HG02973 (cell line): ENCODE results near the gene TTC4.

ENCODE experiments used
- ATAC-seq: cut with Tn5 transposase; IDR thresholded peaks from one replicate; pipeline ENCODE4 v1.9.1; 2021; ENCODE audit warnings: moderate library complexity; ENCODE audit not compliant: unreplicated experiment

The TTC4 gene, protein sequence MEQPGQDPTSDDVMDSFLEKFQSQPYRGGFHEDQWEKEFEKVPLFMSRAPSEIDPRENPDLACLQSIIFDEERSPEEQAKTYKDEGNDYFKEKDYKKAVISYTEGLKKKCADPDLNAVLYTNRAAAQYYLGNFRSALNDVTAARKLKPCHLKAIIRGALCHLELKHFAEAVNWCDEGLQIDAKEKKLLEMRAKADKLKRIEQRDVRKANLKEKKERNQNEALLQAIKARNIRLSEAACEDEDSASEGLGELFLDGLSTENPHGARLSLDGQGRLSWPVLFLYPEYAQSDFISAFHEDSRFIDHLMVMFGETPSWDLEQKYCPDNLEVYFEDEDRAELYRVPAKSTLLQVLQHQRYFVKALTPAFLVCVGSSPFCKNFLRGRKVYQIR

DNA sequence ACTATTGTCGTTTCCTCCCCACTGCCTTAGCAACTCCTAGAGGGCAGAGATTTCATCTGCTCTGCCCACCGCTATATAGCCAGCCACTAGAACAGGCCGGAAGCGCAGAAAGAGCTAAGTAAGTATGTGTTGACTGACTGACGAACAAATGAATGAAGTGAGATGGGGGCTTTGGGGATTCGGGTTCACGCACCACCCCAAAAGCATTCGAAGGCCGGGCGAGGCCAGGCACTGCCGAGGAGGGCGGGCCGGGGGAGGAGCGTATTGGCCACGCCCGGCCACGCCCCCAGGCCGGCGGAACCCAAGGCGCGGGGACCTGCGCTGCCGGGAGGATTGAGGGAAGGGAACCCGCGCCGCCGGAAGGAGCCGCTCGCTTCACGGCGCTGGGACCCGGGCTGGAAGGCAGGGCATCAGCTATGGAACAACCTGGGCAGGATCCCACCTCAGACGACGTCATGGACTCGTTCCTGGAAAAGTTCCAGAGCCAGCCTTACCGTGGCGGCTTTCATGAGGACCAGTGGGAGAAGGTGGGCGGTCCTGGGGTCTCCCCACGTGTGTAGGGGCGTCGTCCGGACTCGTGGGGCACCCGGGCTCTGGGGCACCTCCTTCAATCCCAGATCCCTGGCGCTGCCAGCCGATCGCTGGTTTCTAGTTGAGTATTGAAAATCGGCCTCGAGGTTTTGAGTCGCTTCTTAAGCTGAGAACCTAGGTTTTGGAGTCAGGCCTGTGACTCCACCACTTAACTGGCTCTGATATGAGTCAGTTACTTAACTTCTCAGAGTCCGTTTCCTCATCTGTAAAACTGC lies at the start of gene TTC4:
TSS of gene TTC4 (plus strand) at position 369 of the 806 bp plus-strand sequence. CDS start at position 417, 48 bp downstream.
- ATAC-seq = peak; percentile 96

DNA sequence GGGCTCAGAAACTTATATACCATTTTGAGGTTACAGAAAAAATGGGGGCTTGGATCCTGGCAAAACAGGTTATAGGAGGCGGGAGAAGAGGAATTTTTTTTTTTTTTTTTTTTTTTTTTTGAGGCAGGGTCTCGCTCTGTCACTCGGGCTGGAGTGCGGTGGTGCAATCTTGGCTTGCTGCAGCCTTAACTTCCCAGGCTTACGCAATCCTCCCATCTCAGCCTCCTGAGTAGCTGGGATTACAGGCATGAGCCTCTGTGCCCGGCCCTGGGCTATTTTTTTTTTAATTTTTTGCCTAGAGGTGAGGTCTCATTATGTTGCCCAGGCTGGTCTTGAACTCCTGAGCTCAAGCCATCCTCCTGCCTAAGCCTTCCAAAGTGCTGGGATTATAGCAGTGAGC lies 49.3 kb upstream of the TTC4 start:
- ATAC-seq = no peak

DNA sequence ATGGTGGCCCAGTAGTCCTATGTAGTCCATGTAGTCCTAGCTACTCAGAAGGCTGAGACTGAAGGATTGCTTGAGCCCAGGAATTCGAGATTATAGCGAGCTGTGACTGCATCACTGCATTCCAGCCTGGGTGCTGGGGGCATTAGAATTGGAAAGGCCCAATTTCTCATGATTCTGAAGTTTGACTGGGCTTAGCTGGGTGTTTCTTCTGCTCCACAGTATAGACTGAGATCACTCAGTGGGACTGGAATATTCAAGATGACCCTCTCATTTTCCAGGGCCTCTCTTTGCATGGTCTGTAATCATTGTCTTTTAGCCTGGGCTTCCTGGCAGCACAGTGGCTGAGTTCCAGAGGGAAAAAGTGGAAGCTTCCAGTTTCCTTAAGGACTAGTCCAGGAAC lies 47.9 kb upstream of the TTC4 start:
- ATAC-seq = no peak

DNA sequence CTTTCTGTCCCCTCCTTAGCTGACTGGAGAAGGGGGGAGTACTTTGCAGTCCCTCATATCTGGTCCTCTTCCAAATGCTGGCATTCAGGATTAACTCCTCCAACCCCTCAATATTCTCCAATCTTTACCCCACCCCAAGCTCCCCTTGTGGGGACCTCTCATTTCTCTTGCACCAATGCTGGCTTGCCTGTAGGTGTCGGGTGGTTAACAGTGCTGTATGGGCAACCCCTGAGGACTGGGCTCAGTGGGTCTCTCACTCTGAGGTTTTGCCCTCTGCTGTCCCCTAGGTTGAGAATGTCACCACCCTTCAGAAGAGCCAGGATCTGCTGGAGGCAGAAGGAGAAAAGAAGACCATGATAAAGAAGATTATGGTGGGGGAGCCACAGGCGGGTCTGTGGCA lies 47.1 kb upstream of the TTC4 start:
- ATAC-seq = no peak

DNA sequence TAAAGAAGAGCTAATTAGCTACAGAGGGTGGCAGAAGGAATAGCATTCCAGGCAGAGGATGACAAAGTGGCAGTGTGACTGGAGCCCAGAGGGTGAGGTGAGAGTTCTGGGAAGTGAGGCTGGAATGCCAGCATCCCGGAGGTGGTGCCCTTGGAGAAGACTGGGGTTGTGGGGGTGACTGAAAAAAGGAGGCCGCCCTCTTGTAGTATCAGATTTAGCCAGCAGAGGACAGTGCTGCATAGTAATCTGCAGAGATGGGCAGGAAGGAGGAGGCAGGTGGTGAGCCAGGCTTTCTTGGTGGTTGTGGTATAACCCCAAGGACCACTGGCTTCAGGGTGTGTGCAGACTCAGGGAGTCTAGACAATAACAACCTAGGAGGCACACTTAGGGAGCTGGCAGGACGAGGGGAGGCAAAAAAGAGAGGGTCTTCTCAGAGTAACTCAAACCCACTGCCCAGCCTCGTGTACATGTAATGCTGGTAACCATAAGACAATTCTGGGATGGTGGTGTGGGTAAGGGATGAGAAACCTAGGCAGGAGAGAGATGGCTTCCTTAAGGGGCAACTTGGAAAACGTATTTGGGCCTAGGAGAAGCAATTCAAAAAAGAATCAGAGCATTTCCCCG lies 43.6 kb upstream of the TTC4 start:
- ATAC-seq = peak; percentile 65

DNA sequence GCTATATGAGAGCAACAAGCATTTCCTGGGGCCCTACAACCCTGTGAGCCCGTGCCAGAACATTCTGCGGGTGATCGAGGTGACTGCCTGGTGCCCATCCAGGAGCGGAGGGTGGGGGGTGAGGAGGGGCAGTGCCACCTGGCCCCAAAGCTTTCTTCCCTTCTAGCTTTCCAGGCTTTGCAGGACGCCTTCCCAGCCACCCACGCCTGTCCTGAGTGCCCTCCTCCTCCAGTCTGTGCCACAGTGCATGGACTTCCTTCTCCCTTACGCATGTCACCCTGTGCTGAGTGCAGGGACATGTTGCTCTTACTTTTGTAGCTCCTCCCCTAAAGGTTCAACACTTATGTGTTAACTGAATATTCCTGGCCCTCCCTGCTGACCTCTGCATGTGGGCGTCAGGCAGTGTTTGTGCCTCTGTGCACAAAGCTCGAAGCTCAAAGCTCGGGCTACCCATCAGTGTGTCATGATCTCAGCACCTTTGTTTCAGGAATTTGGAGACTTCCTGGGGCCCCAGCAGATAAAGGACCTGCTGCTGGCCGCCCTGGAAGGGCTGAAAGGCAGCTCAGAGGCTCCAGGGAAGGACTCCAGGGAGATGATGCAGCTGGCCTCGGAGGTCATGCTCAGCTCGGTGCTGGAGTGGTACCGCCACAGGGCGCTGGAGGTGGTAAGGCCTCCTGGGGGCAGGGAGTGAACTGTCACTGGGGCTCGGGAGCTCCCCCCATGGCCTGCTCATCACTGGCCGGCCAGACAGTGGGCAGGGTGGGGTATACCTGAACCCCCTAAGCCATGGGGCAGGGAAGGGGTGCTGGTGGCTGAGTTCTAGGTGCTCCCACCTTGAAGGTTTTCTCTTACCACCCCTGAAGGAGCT lies 36.7 kb upstream of the TTC4 start:
- no peak for ATAC-seq

DNA sequence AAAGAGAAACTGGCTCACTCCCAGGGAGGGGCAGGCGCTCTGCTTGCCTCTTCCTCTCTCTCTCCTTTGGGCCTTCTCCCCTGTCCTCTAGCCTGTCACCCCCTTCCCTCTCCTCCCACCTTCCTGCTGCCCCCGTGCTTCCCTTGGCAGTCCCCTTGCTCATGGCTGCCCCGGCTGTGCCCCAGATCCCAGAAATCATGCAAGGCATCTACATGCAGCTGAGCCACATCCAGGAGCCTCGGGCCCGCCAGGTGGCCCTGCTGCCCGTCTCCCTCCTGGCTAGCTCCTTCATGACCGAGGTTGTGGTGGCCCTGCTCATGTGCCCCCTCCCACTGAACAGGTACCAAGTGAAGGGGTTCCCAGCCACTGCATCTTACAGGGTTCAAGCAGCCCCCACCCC lies 36.0 kb upstream of the TTC4 start:
- ATAC-seq = no peak

DNA sequence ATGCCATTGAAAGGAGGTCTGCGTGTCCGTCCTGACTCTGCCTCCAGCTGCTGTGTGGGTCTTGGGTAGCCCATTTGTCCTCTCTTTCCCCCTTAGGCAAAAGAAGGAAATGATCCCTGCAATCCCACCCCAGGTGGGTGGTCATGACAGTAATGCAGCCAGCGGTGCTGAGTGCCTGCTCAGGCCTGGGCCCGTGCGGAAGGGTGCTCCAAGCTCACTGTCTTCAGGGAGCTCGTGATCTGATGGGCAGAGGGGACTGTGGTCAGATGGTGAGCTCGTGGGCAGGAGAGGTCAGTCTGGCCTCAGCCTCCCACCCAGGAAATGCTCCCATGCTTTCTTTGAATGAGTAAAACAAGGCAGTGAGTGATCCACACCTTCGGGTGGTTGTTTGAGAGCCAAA lies 35.3 kb upstream of the TTC4 start:
- no peak for ATAC-seq

DNA sequence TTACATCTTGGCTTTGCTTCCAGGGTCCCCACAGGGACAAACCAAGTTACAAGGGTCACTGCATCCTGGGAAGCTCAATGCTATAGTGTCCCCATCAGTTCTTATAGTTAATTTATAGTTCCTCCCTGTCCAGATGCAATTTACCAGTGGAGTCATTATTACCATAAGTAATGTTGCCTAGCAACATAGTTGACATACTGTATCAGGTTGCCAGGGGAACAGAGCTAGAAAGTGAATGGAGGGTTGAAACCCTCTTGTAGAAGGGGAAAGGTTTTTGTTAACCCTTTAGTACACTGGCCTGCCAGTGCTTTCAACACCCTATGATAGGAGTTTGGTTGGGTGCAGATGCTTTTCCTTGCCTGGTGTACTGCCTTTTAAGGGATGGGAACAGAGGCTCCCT lies 34.3 kb upstream of the TTC4 start:
- no peak for ATAC-seq

DNA sequence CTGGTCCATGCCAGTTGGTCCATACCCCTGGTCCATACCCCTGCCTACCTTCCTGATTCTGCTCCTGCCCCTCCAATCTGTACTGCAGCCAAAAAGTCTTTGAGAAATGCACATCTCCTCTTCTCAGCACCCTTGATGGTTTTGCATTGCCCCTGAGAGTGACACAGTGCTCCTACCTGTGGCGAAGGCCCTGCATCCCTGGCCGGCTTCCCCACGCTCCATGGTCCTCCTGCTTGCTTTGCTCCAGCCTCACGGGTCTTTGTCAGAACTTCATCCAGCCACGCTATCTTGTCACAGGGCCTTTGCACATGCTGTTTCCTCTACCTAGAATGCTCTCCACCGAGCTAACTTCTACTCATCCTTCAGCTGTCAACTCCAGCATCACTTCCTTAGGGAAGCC lies 32.2 kb upstream of the TTC4 start:
- ATAC-seq = no peak

DNA sequence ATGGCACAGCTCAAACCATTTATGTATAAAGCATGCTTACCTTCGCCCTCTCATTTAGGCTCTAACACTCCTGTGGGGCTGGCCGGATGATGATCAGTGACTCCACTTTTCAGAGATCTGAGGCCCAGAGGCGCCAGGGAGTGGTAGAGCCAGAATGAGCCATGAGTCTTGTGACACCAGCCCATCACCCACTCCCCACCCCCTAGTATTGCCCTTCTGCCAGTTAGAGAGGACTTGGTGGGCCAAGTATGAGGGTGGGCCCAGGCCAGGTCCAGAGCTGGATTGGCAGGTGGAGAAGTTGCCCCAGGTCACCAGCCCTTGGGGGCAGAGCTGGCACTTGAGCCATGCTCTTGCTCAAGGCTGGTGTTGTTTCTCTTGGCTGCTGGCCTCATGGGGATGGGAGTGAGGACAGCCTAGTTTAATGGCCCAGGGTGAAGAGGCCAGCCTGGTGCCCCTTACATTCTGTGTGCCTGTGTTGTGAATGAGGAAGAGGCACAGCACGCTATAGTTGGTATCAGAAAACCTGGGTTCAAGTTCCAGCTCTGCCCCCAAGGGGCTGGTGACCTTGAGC lies 30.2 kb upstream of the TTC4 start:
- no peak for ATAC-seq

DNA sequence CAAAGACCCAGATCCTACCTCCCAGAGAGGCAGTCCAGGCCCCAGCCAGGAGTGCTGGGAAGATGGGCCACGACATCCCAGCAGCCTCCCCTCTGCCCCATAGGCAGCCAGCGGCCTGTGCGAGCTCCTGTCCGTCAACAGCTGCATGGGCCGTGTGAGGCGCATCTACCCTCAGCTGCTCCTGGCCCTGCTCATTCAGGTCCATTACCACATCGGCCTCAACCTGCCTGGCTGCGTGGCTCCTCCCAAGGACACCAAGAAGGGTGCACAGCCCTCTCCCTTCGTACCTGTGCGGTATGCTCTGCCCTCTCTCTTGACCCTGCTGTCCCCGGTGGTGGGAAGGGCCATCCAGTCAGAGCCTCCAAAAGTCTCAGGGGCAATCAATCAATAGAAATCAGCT lies 29.5 kb upstream of the TTC4 start:
- ATAC-seq = no peak

DNA sequence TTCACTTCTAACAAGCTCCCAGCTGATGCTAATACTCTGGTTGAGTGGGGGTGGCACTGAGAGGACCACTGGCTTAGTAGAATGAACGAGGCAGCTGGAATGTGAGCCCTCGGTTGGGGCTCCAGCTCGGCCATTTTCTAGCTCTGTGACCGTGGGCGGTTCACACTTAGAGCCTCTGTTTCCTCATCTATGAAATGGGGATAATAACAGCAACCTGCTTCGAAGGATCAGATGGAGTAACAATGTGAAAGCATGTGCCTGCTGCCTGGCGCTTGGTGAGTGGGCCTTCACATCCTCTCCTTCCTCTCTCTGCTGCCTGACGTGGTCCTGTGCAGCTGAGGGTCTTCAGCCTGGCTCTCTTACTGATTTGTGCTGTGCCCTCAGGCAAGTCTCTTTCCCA lies 20.9 kb upstream of the TTC4 start:
- no peak for ATAC-seq

DNA sequence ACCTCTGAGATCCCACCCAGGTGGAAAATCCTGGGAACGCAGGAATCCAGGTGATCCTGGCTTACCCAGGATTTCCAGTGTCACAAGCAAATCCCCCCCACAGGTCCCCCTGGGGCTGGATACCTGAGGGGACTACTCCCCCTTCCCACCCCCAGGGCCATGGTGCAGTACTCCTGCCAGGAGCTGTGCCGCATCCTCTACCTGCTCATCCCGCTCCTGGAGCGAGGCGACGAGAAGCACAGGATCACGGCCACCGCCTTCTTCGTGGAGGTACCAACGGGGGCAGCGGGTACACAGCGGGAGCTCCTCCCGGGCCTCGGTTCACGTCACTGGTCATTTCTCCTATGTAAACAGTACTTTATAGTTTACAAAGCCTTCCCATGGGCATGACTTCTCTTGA lies 20.4 kb upstream of the TTC4 start:
- ATAC-seq = no peak

DNA sequence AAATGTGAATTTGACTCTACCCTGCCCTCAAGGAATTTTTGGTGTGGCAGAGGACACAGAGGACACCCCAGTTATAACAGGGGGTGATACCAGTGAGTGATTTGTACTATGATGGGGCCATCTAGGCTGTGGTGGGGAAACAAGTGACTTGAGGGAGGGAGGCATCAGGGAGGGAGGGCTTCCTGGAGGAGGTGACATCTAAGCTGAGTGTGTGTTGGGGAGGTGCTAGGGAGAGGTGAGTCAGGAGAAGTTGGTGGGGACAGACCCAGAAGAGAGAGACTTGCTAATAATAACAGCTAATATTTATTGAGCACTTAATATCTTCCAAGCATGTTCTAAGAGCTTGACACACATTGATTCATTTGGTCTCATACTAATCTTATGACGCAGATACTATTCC lies 19.9 kb upstream of the TTC4 start:
- no peak for ATAC-seq

DNA sequence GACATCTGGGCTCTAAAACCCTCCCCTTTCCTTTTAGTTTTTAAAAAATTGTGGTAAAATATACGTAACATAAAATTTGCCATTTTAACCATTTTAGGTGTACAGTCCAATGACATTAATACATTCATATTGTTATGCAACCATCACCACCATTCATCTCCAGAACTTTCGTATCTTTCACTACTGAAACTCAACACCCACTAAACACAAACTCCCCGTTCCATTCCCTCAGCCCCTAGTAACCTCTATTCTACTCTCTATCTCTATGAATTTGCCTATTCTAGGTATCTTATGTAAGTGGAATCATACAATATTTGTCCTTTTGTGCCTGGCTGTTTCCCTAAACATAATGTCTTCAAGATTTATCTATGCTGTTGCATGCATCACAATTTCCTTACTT lies 19.4 kb upstream of the TTC4 start:
- ATAC-seq = no peak

DNA sequence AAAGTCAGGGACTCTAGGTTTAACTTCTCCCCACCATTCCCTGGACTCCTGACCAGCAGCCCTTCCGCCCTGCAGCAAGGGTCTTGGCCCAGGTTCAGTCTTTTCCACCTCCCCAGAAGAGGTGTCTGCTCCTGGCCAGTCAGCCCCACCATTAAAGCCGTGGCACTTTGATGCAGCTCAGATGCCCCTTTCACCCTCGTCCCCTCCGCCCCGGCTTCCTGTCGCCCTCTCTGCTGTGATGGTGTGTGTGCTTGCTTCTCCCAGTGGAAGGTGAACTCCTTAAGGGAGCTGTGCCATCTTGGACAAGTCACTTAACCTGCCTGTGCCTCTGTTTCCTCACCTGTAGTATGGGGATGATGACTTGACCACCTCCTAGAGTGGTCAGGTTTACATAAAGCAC lies 17.8 kb upstream of the TTC4 start:
- ATAC-seq = no peak

DNA sequence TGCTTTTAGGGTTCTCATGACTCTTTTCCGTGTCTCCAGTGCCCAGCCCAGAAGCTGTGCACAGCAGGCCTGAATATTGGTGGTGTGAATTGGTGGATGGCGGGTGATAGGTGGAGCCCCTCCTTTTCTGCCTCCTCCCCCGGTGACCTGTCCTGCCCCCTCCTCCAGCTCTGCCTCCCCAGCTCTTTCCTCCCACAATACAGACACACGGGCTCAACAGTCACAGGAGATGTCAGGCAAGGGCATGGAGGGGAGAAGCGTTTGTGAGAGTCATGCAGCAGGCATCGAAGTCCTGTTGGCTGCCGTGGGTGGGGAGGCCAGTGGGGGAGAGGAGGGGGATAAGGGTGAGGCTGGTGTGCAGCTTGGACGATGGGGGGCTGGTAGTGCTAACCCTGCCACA lies 17.3 kb upstream of the TTC4 start:
- no peak for ATAC-seq

DNA sequence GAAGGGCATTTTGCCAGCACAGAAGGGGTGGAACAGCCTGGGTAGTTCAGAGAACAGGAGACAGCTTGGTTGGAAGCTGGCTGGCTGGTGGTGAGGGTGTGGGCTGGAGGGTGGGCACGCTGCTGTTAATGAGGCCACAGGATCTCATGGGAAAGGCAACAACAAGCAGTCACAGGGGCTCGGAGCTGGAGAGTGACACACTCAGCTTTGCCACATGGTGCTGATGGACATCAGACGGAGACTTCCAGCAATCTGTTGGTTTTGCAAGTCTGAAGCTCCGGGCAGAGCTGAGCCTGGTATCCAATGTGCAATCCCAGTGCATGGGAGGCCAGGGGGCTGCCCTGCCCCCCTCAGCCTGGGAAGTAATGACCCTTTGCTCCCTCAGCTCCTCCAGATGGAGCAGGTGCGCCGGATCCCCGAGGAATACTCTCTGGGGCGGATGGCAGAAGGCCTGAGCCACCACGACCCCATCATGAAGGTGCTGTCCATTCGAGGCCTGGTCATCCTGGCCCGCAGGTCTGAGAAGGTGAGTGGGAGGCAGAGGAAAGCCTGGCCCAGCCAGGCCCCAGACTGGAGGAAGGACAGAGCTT lies 15.6 kb upstream of the TTC4 start:
- ATAC-seq = no peak

DNA sequence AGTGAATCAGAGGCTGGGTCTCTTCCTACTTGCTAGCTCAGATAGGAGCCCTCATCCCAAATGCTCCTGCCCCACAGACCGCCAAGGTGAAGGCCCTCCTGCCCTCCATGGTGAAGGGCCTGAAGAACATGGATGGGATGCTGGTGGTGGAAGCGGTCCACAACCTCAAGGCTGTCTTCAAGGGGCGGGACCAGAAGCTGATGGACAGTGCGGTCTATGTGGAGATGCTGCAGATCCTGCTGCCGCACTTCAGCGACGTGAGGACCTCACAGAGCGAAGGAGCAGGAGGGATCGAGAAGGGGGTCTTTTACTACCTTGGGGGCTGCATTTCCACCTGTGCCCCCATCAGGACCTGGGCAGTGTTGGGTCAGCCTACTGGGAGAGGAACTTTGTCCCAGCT lies 14.6 kb upstream of the TTC4 start:
- no peak for ATAC-seq
